PC-3 (cell line): ENCODE results near the gene CEBPZ.

ENCODE experiments used
- CTCF ChIP-seq: fragments of 300-600 bp; sonication (generic); conservative IDR thresholded peaks from 2 replicates; pipeline ENCODE4 v1.5.1; 2017; ENCODE audit warnings: antibody characterized with exemption, low read depth, mild to moderate bottlenecking, low read length
- EZH2phosphoT487 ChIP-seq: fragments of 300-600 bp; sonication (generic); IDR thresholded peaks from 2 replicates; pipeline ENCODE4 v1.6.1; 2018; ENCODE audit warnings: mild to moderate bottlenecking, antibody characterized with exemption, low read length, borderline replicate concordance

DNA sequence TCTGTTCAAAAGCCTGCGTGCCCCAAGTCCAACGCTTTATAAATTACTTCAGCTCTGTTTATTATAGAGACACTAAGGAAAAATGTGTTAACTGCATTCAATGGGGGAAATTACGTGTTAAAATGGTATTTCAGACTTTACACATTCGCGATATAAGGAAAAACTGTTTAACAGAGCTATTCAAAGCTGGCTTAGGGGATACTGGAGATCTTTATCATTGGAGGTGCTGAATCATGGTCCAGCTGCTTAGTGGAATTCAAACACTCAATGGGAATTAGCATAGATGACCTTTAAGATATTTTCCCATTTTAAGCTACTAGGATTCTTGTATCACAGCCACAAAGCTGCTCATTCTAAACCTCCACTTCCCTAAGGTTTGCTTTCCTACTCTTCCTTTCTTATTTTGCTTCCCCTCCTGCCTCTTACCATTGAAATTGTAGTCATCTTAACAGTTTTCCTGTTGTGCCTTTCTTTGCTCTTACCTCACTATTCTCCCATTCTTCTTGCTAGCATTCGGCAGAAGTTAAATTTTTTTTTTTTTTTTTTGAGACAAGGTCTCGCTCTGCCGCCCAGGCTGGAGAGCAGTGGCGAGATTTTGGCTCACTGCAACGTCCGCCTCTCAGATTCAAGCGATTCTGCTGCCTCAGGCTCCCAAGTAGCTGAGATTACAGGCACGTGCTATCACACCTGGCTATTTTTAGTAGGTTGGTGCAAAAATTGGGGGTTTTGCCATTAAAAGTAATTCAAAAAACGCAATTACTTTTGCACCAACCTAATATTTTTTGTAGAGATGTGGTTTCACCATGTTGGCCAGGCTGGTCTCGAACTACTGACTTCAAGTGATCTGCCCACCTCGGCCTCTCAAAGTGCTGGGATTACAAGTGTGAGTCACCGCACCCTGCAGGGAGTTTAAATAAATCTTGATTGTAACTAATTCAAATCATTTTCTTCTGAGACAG, 49.4 kb downstream of the CEBPZ start:
- TF ChIP-seq CTCF = no peak
- no peak for TF ChIP-seq EZH2phosphoT487
